ENCODE results near the gene CFAP53.

Gene CFAP53

DNA sequence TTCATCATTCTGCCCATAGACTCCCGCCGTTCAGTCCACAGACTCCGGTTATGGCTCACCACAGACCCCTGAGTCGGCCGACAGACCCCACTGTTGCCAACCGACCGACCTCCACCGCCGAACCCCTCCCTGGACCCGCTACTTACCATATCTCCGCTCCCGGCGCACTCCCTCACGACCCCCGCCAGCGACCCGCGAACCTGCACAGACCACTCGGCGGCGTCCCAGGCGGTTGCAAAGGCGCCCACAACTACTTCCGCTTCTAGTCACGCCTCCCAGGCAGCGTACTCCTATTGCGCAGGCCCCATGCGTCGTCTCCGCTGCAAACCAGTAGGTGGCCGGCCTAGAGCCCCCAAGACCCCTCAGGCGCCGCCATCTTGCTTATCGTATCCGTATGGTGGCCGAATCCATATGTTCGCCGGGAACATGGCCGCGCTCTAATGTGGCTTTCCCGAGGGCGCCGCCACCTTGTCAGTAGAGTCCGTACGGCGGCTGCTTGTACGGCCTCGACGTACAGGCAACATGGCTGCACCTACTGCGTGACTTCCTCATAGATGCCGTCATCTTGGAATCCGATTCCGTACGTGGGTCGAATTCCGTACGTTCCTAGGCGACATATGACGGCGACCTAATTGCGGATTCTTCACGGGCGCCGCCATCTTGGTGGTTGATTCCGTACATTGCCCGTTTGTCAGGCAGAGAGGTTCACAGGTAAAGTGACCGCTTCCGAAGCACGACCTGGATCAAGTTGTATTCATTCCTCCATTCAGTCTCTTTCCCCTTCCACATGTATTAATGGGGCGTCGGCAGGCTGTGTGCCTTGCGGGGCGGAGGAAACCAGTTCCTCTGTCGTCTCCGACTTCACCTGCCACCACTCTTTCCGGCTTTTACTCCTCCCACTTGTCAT, 21.4 kb upstream of the CFAP53 start, which contains the start of gene CXXC1:
CXXC1 (minus strand) TSS at position 252 of the 907 bp plus-strand sequence; CDS start at position 149, 103 bp downstream.
- peak; percentile 93 to 96 for DNase-seq (ENCODE audit: low read depth in 2 of 2)

DNA sequence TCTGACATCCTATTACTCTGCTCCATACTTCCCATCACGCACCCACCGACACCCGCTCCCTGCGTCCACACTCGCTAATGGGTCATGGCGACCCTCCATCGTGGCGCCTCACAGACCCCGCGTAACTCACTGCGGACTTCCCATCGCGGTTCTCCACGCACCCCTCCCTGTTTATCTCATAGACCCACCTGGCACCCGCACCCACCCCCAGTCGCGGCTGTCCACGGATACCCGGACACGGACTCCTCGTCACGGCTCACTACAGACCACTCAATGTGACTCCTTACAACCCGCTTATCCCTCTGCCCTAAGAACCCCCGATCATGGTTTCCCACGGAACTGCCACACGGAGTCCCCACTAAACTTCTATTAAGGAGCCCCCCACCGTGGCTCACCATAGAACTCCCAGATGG, 20.7 kb upstream of the CFAP53 start:
- no peak for DNase-seq (ENCODE audit: low read depth in 2 of 2)

DNA sequence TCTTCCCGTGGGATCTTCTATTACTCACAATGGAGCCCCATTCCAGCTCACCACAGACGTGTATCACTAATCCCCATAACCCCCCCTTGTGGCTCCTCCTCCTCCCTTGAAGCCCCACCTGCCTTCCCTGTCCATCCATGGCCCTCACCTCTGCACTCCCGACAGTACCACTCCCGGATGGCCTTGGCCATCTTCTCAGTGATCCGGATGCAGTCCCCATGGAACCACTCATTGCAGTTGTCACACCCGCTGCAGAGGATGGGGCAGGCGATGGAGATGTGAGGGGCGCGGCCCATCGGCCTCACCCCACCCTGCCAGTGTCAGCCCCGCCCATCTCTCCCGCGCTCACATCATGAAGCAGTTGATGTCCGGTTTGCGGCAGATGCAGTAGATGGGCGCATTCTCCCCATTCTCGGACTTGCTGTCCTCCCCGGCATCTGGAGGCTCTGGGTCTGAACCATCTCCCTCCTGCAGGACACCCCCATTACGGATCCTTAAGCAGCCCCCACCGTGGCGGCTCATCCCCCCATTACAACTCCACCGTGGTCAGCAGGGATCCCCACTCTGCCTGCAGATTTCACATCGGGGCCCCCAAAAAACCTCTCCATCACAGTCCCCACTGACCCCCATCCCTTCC, 20.2 kb upstream of the CFAP53 start:
- no peak for DNase-seq (ENCODE audit: low read depth in 2 of 2)

DNA sequence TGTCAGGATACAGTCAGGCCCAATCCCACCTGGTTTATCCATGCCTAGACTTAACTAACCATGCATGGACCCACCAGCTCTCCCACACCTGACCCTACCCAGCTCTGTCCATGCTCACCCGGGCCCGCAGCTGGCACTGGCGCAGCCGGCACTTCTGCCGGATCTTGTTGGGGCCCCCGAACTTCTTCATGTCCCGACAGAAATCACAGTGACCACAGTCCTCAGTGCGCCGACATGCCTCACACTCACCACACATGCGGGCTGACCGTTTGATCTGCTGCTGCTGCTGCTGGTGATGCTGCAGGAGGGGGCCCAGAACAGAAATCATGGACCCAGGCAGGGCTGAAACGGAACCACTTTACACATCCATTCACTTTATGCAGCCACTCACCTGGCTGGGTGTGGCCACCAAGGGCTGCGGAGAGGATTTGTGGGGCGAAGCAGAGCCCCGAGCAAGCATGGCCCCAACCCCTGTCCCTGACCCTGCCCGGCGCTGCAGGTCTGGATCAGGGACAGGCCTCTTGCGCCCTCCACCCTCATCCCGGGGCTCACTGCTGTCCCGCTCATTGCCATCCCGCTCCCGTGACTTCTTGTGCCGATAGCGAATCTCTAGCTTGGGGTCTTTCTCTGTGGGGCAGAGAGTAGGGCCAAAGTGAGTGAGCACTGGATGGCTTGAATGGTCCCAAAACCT, 19.5 kb upstream of the CFAP53 start:
- no peak for DNase-seq (ENCODE audit: low read depth in 2 of 2)

DNA sequence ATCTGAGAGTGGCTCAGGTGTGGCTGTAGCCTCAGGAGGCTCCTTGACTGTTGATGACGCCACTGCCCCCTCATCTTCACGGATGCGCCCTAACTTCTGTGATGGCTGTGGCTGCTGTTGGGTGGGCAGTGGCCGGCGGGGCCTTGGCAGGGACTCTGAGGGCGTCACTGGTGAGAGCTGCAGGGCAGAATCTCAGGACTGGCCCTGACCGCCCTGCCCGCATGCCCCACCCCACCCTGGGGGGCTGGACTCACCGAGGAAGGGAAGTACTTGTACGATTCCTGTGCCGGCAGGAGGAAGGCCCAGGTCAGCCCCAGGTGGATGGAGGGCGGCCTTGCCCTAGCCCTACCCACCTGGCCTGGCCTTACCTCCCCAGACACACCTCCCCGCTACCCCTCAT, 18.8 kb upstream of the CFAP53 start:
- DNase-seq (ENCODE audit: low read depth in 2 of 2) = no peak

DNA sequence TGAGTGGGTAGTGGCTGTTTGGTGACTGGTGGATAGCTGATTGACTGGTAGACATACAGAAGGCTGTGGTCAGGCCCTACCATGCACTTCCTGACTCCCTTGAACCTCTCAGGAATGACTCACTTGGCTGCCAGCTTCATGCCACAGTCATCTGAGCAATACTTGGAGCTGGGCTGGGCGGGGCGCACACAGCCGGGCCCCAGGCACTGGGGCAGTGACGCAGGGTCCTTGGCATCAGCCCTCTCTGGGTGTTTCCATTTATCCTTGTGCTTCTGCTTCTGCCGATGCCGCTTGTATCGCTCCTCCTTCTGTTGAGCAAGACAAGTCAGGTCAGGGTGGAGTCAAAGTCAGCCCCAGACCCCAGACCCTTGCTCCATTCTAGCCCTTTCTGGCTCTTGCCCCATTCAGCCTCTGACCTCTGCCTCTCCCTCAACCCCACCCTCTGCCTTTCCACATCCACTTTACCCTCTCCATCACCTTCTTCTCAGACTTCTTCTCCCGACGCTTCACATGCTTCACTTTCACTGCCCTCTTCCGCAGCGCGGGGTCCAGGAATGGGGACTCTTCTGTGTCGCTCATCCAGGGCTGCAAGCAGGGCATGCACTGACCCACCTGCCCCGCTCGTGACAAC, 18.1 kb upstream of the CFAP53 start:
- no peak for DNase-seq (ENCODE audit: low read depth in 2 of 2)

DNA sequence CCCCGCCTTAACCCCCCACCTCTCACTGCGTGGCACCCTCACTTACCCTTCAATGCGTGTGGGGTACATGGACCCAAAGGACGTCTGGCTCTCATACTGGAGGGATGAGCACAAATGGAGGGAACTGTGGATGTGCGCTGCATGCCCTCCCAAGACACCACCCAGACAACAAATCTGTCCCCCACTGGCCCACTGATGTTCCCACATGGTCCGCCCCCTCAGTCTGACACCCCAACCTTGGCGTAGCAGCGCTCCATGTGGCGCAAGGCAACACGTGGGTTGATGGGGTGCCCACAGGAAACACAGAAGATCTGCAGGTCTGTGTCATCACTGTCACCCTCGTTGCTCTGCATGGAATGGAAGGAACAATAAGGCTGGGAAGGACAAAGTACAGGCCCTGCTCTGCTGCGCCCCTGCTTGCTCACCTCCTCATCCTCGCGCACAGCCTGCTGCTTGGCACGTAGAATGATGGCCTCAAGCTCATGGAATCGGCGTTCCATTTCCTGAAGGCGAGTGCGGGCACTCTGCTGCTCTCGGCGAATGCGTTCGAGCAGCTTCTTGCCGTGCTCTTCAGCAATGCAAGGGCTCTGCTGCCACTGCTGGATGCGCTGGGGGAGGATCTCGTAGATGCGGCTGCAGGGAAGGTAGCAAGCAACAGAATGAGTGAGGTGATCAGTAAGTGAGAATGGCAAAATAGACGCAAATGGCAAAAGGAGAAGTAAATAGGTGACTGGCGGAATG, 17.3 kb upstream of the CFAP53 start:
- DNase-seq (ENCODE audit: low read depth in 2 of 2) = no peak

DNA sequence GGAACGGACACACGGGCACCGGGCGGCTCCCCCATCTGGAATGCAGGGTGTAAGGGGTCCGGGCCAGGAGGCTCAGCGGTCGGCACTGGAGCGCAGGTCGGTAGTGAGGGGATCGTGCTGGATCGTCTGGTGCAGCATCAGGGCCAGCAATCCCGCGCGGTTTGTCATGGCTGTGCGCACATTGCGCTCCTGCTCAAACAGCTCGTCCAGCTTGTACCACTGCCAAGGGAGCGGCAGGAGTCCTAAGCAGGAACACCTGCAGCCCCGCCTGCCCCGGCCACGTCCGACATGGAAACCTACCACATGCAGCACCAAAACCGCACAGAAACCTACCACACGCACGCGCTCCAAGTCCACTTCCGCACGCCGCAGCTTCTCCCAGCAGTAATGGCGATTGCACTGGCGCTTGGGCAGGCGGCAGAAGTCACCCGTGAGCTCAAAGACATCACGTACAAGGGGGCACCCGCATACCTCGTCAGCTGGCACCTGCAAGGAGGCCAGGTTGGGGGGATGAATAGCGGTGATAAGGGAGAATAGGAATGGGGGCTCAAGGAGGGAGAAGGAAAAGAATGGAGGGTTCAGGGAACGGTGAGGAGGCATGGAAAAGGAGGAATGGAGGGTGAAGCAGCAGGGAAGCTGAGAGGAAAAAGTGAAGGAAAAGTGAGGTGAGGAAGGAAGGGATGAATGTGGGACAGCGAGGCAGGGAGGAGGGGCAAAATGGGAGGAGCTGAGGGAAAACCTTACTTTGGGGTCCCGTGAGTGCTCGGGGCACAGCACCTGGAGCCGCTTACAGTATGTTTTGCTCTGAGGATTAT, 16.4 kb upstream of the CFAP53 start:
- no peak for DNase-seq (ENCODE audit: low read depth in 2 of 2)

DNA sequence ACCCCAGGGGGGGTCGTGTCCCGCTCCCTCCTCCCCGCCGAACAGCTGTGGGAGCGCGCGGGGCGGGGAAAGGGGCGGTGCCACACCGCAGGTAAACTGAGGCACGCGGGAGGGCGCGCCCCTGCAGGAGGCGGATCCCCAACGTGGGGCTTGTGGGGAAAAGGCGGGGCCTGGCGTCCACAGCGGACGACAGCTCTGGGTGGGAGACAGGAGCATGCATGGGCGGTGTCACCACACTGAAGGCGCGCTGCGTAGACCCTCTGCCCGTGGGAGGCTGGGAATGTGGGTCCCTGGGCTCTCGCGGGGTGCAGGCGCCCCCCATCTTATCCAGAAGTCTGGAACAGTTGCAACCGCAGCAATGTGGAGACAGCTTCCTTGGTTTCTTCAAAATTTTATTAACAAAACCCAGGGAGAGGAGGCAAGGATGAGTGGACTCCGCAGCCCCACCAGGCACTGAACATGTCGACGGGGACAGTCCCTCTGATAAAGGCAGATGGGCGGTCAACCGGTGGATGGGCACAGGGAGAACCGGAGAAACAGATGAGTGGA, 15.8 kb upstream of the CFAP53 start:
- DNase-seq (ENCODE audit: low read depth in 2 of 2) = no peak

DNA sequence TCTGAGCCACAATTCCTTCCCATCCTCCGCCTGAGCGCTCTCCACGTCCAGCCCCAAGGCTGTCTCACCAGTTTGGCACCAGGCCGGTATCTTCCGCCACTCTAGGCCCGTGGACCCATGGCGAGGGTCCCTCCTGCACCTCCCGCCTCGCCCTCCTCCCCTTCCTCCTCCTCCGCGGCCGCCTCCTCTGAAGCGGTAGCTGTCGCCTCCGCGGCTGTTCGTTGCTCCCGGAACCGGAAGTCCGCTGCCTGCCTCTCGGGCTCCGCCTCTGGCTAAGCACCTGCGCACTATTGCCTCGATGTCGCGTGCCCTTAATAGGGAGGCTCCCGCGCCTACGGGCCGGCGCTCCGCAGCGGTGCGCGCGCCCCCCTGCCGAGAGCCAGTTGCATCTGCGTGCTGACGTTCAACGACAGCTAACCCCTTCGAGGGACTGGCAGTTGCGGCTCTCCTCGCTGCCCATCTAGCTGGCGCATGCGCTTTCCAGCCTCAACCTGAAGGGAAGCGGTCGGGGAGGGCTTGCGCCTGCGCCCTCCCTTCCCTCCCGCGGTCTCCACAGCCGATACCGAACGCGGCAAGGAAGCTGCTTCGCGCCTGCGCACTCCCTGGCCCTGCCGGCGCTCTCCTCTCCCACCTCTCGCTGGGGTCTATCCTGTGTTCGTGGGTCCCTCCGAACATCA, 15.1 kb upstream of the CFAP53 start, which contains the start of gene MBD1:
MBD1 (minus strand) TSS at position 229 of the 677 bp plus-strand sequence. CDS start 1,531 bp downstream, outside the sequence.
- DNase-seq (ENCODE audit: low read depth in 2 of 2) = peak; percentile 92 to 93

DNA sequence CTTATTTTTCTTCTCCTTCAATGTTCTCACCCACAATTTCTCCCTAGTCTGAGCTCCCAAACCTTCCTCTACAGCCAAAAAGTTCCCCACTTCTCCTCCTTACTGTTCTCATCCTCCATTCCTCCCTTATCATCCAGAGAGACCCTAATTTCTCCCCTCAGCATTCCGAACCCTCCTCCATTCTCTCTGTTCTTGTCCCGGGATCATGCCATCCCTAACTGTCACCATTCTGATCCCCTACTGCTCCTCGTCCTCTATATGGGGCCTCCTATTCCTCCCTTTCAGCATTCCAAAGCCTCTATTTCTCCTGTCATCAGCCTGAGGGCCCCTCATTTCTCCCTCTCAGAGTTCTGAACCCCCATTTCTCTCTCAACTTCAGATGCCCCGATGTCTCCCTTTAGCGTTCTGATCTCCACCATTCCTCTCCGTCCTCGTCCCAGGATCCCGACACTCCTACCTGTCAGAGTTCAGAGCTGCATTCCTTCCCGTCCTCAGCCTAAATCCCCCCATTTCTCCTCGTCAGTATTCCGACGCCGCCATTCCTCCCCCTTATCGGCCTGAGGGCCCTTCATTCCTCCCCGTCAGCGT, 14.5 kb upstream of the CFAP53 start:
- DNase-seq (ENCODE audit: low read depth in 2 of 2) = no peak

DNA sequence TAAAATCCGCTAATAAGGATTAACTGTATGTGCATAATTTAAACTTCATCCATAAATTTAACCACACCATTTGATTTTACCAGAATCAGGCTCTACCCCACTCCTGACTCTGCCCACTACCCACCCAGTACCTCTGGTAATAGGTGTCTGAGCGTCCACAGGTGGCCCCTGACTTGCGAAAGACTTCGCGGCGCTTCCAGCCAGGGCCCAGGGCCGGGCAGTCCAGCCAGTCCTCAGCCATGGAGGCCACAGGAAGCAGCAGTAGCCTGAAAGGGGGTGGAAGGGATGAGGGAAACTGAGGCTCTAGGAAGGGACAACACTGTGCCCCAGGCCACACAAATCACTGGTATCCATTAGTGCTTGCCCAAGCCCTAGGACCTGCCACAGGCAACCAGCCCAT, 13.5 kb upstream of the CFAP53 start:
- no peak for DNase-seq (ENCODE audit: low read depth in 2 of 2)

DNA sequence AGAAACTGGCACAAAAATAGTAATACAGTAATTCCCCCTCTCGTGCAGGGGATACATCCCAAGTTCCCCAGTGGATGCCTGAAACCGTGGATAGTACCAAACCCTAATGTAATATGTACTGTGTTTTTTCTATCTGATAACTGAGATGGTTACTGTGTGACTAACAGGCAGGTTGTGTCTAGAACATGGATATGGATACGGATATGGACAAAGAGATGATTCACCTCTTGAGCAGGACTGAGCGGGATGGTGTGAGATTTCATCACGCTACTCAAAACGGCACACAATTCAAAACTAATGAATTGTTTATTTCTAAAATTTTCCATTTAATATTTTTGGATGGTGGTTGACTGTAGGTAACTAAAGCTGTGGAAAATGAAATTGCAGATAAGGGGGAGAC, 11.6 kb upstream of the CFAP53 start:
- DNase-seq (ENCODE audit: low read depth in 2 of 2) = no peak

DNA sequence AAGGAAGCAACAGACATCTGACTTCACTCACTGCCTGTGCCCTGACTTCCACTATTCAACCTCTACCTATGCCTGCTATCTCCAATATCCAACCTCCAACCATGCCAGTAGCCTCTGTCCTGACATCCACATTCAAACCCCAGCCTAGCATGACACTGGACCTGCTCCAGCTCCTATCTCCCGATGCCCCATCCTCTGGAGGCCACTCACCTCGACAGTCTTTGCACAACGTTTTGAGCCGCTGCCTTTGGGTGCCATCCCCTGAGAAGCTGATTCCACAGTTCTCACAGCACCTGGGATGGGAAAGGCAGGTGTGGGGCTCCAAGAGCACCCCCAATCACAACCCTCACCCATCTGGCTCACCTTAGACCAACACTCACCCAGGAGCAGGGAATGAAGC, 10.2 kb upstream of the CFAP53 start:
- no peak for DNase-seq (ENCODE audit: low read depth in 2 of 2)

DNA sequence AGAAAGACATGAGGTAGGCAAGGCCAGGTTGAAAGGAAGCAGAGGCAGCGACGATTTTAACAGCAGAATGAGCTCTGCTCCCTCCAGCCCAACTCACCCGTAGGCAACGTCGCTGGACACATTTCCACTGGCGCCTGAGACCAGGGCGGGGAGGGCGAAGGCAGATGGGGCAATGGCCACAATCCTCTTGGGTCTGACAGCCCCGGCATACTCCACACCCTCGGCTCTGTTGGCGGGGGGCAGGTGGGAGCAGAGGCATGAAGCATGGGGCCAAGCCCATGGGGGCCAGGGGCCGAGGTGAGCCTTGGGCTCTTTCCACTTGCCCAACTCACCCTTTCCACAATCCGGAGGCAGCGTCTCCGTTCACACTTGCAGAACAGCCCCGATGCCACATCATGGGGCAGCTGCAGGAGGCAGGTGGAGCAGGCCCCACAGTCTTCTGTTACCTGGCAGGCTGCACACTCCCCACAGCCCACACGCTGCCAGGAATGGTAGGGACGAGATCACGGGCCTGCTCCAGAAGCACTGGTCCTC, 9.3 kb upstream of the CFAP53 start:
- DNase-seq (ENCODE audit: low read depth in 2 of 2) = no peak

DNA sequence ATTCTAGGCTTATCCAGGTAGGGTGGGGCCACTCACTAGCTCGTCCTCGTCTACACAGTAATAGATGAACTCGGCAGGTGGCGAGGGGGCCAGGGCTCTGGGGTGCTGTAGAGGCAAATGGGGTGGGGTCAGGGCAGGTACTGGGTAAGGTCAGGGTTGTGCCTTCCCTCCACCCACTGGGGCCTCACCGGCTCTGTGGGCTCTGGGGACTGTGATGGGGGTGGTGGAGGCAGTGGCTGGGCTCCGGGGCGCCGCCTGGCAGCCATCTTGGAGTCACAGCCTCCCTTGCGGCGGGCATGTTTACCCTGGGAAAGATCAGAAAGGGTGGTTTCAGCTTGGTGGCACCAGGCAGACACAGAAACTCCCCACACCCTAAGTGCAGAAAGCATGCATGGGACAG, 8.6 kb upstream of the CFAP53 start:
- no peak for DNase-seq (ENCODE audit: low read depth in 2 of 2)

DNA sequence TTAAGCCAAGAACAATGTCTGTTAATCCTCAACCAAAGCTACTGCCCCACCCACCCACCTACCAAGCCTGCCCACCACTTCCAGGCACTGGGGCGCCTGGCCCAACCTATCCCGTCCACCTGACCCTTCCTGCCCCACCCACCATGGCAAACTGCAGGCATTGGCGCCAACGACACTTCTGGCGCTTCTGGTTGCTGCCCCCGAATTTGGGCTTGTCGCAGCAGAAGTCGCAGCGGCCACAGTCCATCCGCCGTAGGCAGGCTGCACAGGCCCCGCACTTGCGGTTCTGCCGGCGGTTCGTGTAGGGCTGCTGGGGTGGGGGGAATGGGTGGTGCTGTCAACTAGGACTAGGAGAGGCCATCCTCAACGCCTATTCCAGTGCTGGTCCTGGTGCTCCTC, 7.7 kb upstream of the CFAP53 start:
- no peak for DNase-seq (ENCODE audit: low read depth in 2 of 2)

DNA sequence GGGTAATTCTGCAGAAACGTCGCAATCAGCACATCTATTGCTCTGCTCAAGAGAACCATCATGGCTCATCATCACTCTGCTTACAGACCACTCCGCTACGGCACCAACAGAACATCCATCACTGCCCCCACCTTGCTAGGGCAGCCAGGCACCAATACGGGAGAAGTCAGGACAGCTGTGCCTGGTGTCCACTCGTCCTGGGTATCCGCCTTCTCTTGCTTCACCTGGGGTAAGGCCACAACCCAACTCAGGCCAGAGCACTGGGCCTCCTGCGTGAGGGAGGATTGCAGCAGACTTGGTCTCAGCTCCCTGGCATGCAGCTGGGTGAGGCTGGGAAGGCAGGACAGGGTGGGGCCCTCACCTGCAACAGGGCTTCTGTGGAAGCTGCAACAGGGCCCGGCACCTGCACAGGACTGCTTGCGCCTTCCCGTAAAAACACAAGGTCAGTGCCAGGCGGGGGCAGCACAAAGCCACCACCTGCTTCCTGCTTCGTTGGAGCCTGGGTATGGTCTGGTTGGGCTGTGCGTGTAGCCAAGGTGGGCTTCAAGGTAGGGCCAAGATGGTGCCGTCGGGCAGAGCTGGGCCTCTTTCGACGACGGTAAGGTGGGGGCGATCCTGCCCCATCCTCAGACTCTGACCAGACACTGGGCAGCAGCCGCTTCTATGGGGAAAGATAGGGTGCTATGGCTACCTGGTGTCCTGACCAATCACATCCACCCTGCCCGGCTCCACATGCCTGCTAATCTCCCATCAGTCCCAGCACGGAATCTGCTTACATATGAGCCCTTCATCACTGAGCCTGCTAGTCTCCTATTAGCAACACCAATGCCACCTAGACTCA, 7.1 kb upstream of the CFAP53 start:
- no peak for DNase-seq (ENCODE audit: low read depth in 2 of 2)

Data from stimulated activated CD4-positive, alpha-beta T cell treated with anti-CD3 and anti-CD28 coated beads, Interleukin-15, amount 100 ng/mL, for 48 hours (primary cell).